ENCODE data around the gene AVPR2. TPM values are rescaled to one million over a fixed set of nuclear protein-coding genes. Genes with fewer than 3 reads are reported as not detected.

AVPR2 gene
- total and polyA plus RNA-seq, 2 donors (not counting 1 experiment from before 2014, with no cell fraction given), result not detected

Other genes starting within 250 kb of the AVPR2 start
- 0.26 and 0.33 TPM in 2 replicates for gene PNCK, start 230.9 kb upstream of the AVPR2 start, total RNA-seq
- gene PNCK, start 230.9 kb upstream of the AVPR2 start, polyA plus RNA-seq, result 0.08 TPM in 1 of 2 replicates, not detected in the other
- 9.8 and 11.1 TPM in 2 replicates for gene SLC6A8, start 216.7 kb upstream of the AVPR2 start, total RNA-seq
- 7.7 and 13.2 TPM in 2 replicates for gene SLC6A8, start 216.7 kb upstream of the AVPR2 start, polyA plus RNA-seq
- 94.8 and 133 TPM in 2 replicates for gene BCAP31, start 180.3 kb upstream of the AVPR2 start, total RNA-seq
- gene BCAP31, start 180.3 kb upstream of the AVPR2 start, polyA plus RNA-seq, result 94.0 and 114 TPM in 2 replicates
- gene ABCD1, start 179.8 kb upstream of the AVPR2 start, total RNA-seq, result 6.9 and 12.7 TPM in 2 replicates
- gene ABCD1, start 179.8 kb upstream of the AVPR2 start, polyA plus RNA-seq, result 4.0 and 4.6 TPM in 2 replicates
- gene PLXNB3, start 140.4 kb upstream of the AVPR2 start, total RNA-seq, result 1.0 and 4.3 TPM in 2 replicates
- 1.6 and 1.9 TPM in 2 replicates for gene PLXNB3, start 140.4 kb upstream of the AVPR2 start, polyA plus RNA-seq
- 0.51 and 0.83 TPM in 2 replicates for gene SRPK3, start 123.6 kb upstream of the AVPR2 start, total RNA-seq
- gene SRPK3, start 123.6 kb upstream of the AVPR2 start, polyA plus RNA-seq, result 0.15 and 0.40 TPM in 2 replicates
- 37.8 and 44.6 TPM in 2 replicates for gene IDH3G, start 110.3 kb upstream of the AVPR2 start, total RNA-seq
- 55.7 and 72.2 TPM in 2 replicates for gene IDH3G, start 110.3 kb upstream of the AVPR2 start, polyA plus RNA-seq
- 144 and 147 TPM in 2 replicates for gene SSR4, start 110.0 kb upstream of the AVPR2 start, total RNA-seq
- gene SSR4, start 110.0 kb upstream of the AVPR2 start, polyA plus RNA-seq, result 141 and 182 TPM in 2 replicates
- under 0.01 and 0.26 TPM in 2 replicates for gene PDZD4, start 74.1 kb upstream of the AVPR2 start, total RNA-seq
- gene PDZD4, start 74.1 kb upstream of the AVPR2 start, polyA plus RNA-seq, result 0.01 and 0.10 TPM in 2 replicates
- under 0.01 and 0.99 TPM in 2 replicates for gene L1CAM, start 18.5 kb upstream of the AVPR2 start, total RNA-seq
- gene L1CAM, start 18.5 kb upstream of the AVPR2 start, polyA plus RNA-seq, result 1.2 and 1.7 TPM in 2 replicates
- gene ARHGAP4, start 21.6 kb downstream of the AVPR2 start, total RNA-seq, result 1.3 and 1.5 TPM in 2 replicates
- 0.12 and 0.51 TPM in 2 replicates for gene ARHGAP4, start 21.6 kb downstream of the AVPR2 start, polyA plus RNA-seq
- gene NAA10, start 30.4 kb downstream of the AVPR2 start, total RNA-seq, result 31.6 and 37.0 TPM in 2 replicates
- 66.2 and 115 TPM in 2 replicates for gene NAA10, start 30.4 kb downstream of the AVPR2 start, polyA plus RNA-seq
- gene RENBP, start 40.0 kb downstream of the AVPR2 start, total RNA-seq, result 5.4 and 8.8 TPM in 2 replicates
- gene RENBP, start 40.0 kb downstream of the AVPR2 start, polyA plus RNA-seq, result 0.90 and 0.92 TPM in 2 replicates
- 7.4 and 10.2 TPM in 2 replicates for gene HCFC1, start 67.1 kb downstream of the AVPR2 start, total RNA-seq
- 3.0 and 6.7 TPM in 2 replicates for gene HCFC1, start 67.1 kb downstream of the AVPR2 start, polyA plus RNA-seq
- 6.4 and 8.3 TPM in 2 replicates for gene TMEM187, start 68.1 kb downstream of the AVPR2 start, total RNA-seq
- 4.6 and 4.7 TPM in 2 replicates for gene TMEM187, start 68.1 kb downstream of the AVPR2 start, polyA plus RNA-seq
- 61.1 and 65.9 TPM in 2 replicates for gene IRAK1, start 115.2 kb downstream of the AVPR2 start, total RNA-seq
- 25.9 and 48.1 TPM in 2 replicates for gene IRAK1, start 115.2 kb downstream of the AVPR2 start, polyA plus RNA-seq
- gene MECP2, start 193.0 kb downstream of the AVPR2 start, total RNA-seq, result 15.4 and 24.9 TPM in 2 replicates
- 11.5 and 11.6 TPM in 2 replicates for gene MECP2, start 193.0 kb downstream of the AVPR2 start, polyA plus RNA-seq
- gene OPN1LW, start 239.6 kb downstream of the AVPR2 start, total RNA-seq, result not detected in 2 replicates
- not detected in 2 replicates for gene OPN1LW, start 239.6 kb downstream of the AVPR2 start, polyA plus RNA-seq

Data from fibroblast of lung (primary cell).